Activated CD4-positive, alpha-beta T cell treated with anti-CD3 and anti-CD28 coated beads, Interleukin-2, amount 10 ng/mL, durations not matched to agents 7 days and 5 days (primary cell): ENCODE measurements around the gene RPL22. TPM values are rescaled to one million over a fixed set of nuclear protein-coding genes. Genes with fewer than 3 reads are reported as not detected.

Source experiments
- CTCF ChIA-PET: fragments of 350-600 bp; sonication (Branson Sonifier 250); formaldehyde crosslinking; loops from one replicate; lab custom pipeline; 2021; ENCODE audit warnings: antibody characterized with exemption; lab: Charles Lee
- POLR2A ChIA-PET: fragments of 350-600 bp; sonication (Branson Sonifier 250); formaldehyde crosslinking; loops from one replicate; lab custom pipeline; 2021; ENCODE audit warnings: antibody characterized with exemption; lab: Charles Lee
- DNase-seq: peaks from one replicate; pipeline ENCODE4 v3.0.0-alpha.2; 2020
- H3K27ac Mint-ChIP-seq: one replicate; pipeline ENCODE4 v1.8.0; 2021; ENCODE audit warnings: mild to moderate bottlenecking, moderate library complexity, mixed read lengths
- H3K27me3 Mint-ChIP-seq: one replicate; pipeline ENCODE4 v1.8.0; 2021; ENCODE audit warnings: mixed read lengths
- H3K36me3 Mint-ChIP-seq: one replicate; pipeline ENCODE4 v1.8.0; 2021; ENCODE audit warnings: low read depth, mixed read lengths
- H3K4me1 Mint-ChIP-seq: one replicate; pipeline ENCODE4 v1.8.0; 2021; ENCODE audit warnings: mixed read lengths
- H3K4me3 Mint-ChIP-seq: one replicate; pipeline ENCODE4 v1.8.0; 2021; ENCODE audit warnings: mild to moderate bottlenecking, moderate library complexity, mixed read lengths
- H3K9me3 Mint-ChIP-seq: one replicate; pipeline ENCODE4 v1.8.0; 2021; ENCODE audit warnings: mixed read lengths
- total RNA-seq, 2 experiments: library from RNA; stranded (reverse); gene quantifications; one replicate each; pipeline ENCODE4 v1.2.3, GENCODE V29; 2021

RPL22 gene
- total RNA-seq, 2 experiments from 2014 or later: 328 to 370 TPM

DNA sequence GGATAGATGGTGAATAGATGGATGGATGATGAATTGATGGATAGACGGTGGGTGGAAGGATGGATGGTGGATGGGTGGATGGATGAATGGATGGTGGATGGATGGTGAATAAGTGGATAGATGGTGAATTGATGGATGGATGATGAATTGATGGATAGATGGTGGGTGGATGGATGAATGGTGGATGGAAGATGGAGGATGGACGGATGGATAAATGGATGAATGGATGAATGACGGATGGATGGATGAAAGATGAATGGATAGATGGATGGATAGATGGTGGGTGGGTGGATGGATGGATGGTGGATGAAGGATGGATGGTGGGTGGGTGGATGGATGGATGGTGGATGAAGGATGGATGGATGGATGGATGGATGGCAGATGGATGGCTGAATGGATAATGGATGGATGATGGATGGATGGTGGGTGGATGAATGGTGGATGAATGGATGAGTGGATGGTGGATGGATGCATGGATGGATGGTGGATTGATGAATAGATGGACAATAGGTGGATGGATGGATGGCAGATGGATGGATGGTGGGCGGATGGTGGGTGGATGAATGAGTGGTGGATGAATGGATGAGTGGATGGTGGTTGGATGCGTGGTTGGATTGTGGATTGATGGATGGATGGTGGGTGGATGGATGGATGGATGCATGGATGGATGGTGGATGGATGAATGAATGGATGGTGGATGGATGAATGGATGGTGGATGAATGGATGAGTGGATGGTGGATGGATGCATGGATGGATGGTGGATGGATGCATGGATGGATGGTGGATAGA is 24.6 kb downstream of the RPL22 start:
- Mint-ChIP-seq H3K9me3 (no peaks in the 10 kb centered on the region), H3K4me1 (peaks cover 2% of the 10 kb centered on the region), H3K27me3 (peaks cover 22% of the 10 kb centered on the region), H3K4me3 (no peak overlapping the region), H3K27ac (no peak overlapping the region), H3K36me3 (no peaks in the 10 kb centered on the region)
- CTCF ChIA-PET: no interaction called here
- POLR2A ChIA-PET: no interaction called here
- DNase-seq: no peak

DNA sequence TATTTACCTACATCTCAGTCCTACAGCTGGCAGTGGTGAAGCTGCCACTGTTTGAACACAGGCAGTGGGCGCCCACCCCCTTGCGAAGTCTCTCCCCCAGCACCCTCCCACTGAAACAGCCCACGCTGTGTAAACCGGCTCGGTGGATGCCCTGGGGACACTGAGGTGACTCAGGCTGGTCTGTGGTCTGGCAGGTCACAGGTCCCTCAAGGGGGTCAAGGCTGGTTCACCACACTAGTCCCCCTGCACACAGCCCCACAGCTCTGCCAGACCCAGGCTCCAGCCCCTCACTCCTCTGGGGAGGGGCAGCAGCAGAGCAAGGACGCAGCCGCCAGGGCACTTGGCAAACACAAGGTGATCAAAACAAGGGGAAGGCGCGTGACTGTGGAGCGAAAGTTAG is 26.8 kb downstream of the RPL22 start:
- Mint-ChIP-seq H3K27ac (no peak overlapping the region), H3K4me3 (no peak overlapping the region), H3K27me3 (peaks cover 8% of the 10 kb centered on the region), H3K36me3 (no peaks in the 10 kb centered on the region), H3K9me3 (no peaks in the 10 kb centered on the region), H3K4me1 (no peaks in the 10 kb centered on the region)
- ChIA-PET CTCF (no interaction called here), POLR2A (no interaction called here)
- DNase-seq: no peak

DNA sequence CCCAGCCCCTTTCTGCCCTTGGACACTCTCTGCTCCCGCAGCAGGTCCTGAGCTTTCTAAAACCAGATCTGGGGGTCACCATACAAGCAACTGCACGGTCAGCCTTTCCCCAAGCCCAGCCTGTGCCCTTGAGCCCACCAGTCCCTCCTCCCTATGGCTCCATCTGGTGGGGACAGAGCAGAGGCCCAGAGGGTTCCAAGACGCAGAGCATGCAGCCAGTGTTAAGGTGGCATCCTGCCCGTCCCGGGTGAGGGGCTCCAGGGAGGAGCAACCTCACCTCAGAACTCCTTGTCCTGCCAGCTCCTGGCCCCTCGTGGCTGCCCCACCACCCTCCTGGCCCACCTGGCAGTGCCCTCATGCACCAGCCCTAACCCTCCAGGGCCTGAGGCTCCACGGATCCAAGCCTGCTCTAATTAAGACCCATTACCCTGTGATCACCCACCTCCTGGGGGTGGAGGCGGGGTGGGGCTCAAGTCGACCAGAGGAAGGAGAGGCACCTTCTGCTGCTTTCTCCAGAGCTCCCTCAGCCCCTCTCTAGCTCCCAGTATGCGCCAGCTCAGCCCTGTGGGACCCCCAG is 27.8 kb downstream of the RPL22 start:
- no peak overlapping the region for H3K4me3 Mint-ChIP-seq
- POLR2A ChIA-PET: no interaction called here

DNA sequence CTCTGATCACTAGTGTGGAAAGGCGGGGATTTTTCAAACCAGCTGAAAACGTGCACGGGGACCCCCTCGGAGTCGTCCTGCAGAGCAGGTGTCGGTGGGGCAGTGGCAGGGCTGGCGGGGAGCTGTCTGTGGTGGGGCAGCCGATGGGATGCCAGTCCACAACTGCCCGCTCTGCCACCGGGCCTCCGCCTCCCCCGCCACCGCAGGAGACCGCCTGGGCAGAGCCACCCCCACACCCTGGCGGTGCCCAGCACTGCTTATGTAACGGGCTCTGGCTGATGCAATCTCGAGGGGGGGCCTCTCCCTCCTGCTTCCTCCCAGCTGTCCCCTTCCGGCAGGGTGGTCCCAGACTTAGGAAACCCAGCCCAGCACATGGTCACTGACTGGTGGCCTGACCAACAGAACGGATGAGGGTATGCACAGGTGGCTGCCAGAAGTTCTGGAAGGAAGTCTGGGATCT is 28.6 kb downstream of the RPL22 start:
- H3K27ac Mint-ChIP-seq: no peak overlapping the region
- H3K27me3 Mint-ChIP-seq: no peaks in the 10 kb centered on the region
- ChIA-PET POLR2A (no interaction called here), CTCF (no interaction called here)
- H3K4me1 Mint-ChIP-seq: no peaks in the 10 kb centered on the region
- no peak overlapping the region for H3K4me3 Mint-ChIP-seq
- DNase-seq: no peak
- no peaks in the 10 kb centered on the region for H3K36me3 Mint-ChIP-seq
- no peaks in the 10 kb centered on the region for H3K9me3 Mint-ChIP-seq

More for the DNA sequence above, 27.8 kb downstream of the RPL22 start:
- H3K27ac Mint-ChIP-seq: no peak overlapping the region
- no peaks in the 10 kb centered on the region for H3K9me3 Mint-ChIP-seq
- no peaks in the 10 kb centered on the region for H3K36me3 Mint-ChIP-seq
- no peak for DNase-seq
- no peaks in the 10 kb centered on the region for H3K4me1 Mint-ChIP-seq
- peaks cover 3% of the 10 kb centered on the region for H3K27me3 Mint-ChIP-seq
- CTCF ChIA-PET: no interaction called here

DNA sequence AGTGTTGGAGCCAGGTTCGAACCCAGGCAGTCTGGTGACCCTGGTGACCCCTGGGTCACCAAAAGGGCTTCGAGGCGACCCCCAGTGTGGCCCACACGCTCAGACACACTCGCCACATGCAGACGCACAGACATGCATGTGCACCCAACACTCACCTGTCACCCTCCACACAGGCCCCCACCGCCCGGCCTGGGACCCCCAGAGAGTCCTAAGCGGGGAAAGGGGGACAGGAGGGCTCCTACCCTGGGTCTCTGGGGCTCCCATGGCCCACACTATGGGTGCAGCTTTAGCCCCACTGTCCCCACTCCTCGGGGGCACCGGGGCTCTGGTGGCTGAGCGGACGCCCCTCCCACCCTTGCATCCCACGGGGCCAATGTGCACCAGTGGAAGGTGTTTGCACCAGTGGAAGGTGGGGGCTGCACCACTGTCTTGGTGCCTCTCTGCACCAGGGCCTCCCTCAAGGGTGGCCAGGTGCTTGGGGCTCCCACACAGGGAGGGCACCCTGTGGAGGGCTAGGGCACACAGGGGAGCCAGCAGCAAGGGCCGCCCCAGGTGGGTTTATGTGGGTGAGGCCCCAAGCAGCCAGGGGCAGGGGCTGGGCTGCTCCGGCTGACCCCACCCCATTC is 29.2 kb downstream of the RPL22 start:
- H3K36me3 Mint-ChIP-seq: no peaks in the 10 kb centered on the region
- H3K4me1 Mint-ChIP-seq: no peaks in the 10 kb centered on the region
- no peak overlapping the region for H3K27ac Mint-ChIP-seq
- ChIA-PET POLR2A (no interaction called here), CTCF (no interaction called here)
- H3K4me3 Mint-ChIP-seq: no peak overlapping the region
- no peaks in the 10 kb centered on the region for H3K27me3 Mint-ChIP-seq
- DNase-seq: no peak
- H3K9me3 Mint-ChIP-seq: no peaks in the 10 kb centered on the region

DNA sequence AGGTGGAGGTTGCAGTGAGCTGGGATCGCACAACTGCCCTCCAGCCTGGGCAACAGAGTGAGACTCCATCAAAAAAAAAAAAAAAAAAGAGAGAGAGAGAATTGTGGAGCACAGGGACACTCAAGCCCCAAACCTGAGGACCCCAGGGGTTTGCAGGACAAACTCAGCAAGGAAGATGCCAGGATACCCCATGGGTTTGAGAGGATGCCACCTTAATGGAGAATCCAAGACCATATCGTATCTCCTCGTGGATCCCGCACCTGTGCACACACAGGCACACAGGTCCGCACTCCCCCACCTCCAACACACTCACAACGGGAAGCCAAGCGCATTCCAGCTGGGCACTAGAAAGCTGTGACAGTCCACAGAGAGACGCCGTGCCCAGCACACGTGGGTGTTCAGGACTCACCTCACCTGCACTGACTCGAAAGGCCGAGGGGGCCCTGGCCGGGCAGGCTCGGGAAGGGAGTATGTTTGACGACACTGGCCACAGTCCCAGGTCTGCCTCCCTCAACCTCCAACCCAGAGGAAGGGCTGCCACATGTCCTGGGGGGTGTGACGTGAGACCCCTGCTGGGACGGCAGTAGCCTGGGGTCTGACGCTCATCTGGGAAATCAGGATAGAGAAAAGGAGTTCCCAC is 30.3 kb downstream of the RPL22 start:
- Mint-ChIP-seq H3K27me3 (no peaks in the 10 kb centered on the region), H3K4me1 (no peaks in the 10 kb centered on the region), H3K36me3 (no peaks in the 10 kb centered on the region), H3K4me3 (no peak overlapping the region), H3K9me3 (no peaks in the 10 kb centered on the region), H3K27ac (no peak overlapping the region)
- ChIA-PET POLR2A (no interaction called here), CTCF (no interaction called here)
- no peak for DNase-seq

DNA sequence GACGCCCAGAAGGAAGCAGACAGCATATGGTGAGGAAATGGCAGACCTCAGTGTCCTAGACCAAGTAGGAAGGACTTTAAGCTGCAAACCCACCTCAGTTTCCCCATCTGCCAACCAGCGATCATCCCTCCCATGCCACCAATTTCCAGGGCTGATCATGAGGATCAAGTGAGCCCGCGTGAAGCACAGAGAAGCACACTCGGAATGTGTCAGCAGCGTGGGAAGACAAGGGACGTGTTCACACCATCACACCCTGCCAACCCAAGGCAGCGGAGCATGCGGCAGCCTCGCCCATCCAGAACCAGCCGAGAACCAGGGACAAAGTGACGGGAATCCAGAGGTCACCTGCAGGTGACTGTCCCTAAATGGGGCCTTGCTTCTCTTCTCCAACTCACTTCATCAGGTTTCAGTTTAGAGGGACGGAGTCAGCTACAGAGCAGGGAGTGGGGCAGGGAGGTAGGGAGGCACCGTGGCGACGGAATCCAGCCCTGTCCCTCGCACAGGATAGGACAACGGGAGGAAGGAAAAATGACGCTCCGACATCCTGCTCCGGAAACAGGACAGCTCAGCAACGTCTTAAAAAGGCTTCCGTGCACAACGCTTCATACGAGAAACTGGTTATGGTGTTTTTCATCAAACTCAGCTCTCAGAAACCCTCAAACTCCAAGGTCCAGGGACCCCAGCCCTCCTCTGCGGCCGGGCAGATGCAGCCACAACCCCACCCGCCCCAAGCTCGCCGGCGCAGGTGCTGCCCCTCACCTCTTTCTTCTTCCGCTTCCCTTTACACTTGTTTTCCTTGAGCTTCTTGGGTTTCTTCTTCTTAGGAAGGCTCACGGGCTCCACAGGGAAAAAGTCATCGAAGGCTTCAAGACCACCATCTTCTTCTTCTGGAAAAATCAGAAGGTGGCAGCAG is 31.7 kb downstream of the RPL22 start:
- ChIA-PET POLR2A (no interaction called here), CTCF (interaction anchor here (0.6 kb wide), 1 partner anchor 1255 kb away, joined by 4 read pairs; no protein-coding TSS in a partner anchor)
- no peak overlapping the region for H3K27ac Mint-ChIP-seq
- no peaks in the 10 kb centered on the region for H3K36me3 Mint-ChIP-seq
- H3K4me1 Mint-ChIP-seq: no peaks in the 10 kb centered on the region
- DNase-seq: no peak
- no peak overlapping the region for H3K4me3 Mint-ChIP-seq
- no peaks in the 10 kb centered on the region for H3K27me3 Mint-ChIP-seq
- no peaks in the 10 kb centered on the region for H3K9me3 Mint-ChIP-seq

DNA sequence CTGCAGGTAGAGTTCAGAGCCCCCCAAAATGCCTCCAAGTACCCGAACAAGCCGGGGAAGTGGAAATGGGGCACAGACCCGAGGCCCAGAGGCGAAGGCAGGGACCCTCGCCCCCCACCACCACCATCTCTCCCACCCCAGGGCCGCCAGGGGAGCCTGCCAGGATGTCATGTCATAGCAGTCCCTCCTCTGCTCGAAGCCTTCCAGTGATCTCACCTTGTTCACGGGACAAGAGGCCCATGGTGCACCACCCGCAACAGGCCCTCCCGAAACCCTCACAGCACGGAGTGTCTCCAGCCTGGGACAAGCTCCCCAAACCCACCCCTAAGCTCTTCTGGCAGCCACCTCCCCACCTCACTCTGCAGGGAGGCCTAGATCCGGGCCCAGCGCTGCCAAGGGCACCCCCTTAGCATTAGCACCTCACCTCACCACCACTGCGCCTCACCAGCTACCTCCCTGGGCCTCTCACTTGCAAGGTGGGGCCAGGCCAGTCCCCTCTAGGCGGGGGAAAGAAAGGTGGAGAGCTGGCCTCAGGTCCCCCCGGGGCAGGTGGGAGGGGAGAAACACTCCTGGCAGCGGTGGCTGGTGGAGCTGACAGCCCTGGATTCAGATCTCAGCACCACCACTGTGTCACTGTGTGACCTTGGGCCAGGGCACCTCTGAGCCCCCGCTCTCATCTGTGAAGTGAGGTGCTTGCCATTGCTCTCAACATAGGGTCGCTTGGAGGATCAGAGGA is 32.6 kb downstream of the RPL22 start:
- CTCF ChIA-PET: interaction anchor here (0.6 kb wide), 1 partner anchor 1256 kb away, joined by 4 read pairs; no protein-coding TSS in a partner anchor
- Mint-ChIP-seq H3K27ac (no peak overlapping the region), H3K36me3 (no peaks in the 10 kb centered on the region), H3K27me3 (no peaks in the 10 kb centered on the region), H3K4me1 (no peaks in the 10 kb centered on the region), H3K9me3 (no peaks in the 10 kb centered on the region), H3K4me3 (no peak overlapping the region)
- POLR2A ChIA-PET: no interaction called here
- DNase-seq: no peak

DNA sequence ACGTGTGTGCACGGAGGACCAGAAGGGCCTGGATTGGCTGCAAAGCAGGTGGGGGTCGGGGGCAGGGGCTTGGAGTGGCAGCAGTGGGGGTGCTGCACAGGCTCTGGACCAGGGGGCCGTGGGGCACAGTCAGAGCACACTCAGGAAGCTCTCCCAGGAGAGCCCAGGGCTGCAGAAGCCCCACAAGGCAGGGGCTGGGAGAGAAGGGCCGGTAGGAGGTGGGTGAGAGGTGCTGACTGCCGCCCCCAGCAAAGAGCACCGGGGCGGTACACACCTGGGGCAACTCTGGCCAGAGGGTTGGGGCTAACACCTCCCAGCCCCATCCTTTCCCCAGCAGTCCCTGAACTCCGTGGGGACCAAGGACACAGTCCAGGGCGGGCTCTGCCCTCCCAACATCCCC is 33.2 kb downstream of the RPL22 start:
- Mint-ChIP-seq H3K36me3 (no peaks in the 10 kb centered on the region), H3K27me3 (no peaks in the 10 kb centered on the region), H3K4me3 (no peak overlapping the region), H3K27ac (no peak overlapping the region), H3K9me3 (no peaks in the 10 kb centered on the region), H3K4me1 (no peaks in the 10 kb centered on the region)
- DNase-seq: no peak
- CTCF ChIA-PET: no interaction called here
- POLR2A ChIA-PET: no interaction called here

DNA sequence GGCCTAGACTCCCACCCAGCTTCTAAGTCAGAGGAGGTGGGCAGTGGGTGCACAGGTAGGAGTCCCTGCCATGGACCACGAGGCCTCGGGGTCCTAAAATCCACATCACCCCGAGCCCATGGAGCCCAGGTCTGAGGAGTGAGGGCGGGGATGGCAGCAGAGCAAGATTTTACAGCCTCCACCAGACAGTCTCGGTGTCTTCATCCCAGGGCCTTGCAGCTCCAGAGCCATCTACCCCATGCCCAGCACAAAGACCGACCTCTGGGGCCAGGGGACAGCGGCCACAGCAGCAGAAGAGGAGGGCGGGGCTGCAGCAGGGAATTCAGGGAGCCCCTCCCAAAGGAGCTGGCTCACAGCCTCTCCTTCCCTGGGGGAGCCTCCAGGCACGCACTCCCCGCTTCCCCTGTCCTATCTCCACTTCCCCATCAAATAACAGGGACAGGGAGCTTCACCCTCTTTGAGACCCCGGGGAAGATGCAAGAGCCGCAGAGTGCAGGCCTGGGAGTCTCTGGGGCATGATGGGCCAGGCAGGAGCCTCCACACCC is 33.9 kb downstream of the RPL22 start:
- H3K9me3 Mint-ChIP-seq: no peaks in the 10 kb centered on the region
- no peak overlapping the region for H3K27ac Mint-ChIP-seq
- no peak for DNase-seq
- CTCF ChIA-PET: interaction anchor here (0.6 kb wide), 1 partner anchor 174 kb away, joined by 3 read pairs; no protein-coding TSS in a partner anchor
- POLR2A ChIA-PET: no interaction called here
- H3K4me3 Mint-ChIP-seq: no peak overlapping the region
- no peaks in the 10 kb centered on the region for H3K4me1 Mint-ChIP-seq
- peaks cover 4% of the 10 kb centered on the region for H3K27me3 Mint-ChIP-seq
- no peaks in the 10 kb centered on the region for H3K36me3 Mint-ChIP-seq

DNA sequence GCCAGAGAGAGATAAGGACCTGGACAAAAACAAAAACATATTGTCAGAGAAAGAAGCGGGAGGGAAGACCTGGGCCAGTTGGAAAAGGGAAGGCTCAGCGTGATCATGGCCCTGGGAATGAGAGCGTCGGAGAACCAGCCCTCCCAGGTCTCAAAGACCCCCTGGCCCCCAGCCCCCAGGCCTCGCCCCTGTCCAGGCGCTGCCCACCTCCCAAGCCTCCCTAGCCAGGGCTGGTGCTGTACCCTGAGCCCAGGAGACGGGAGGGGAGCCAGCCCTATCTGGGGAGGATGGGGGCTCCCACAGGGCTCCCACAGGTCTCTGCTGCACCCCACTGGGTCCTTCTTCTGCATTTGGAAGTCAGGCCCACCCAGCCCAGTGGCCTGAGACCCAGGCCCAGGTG is 34.4 kb downstream of the RPL22 start:
- H3K4me1 Mint-ChIP-seq: no peaks in the 10 kb centered on the region
- ChIA-PET CTCF (interaction anchor here (0.6 kb wide), 1 partner anchor 175 kb away, joined by 3 read pairs; no protein-coding TSS in a partner anchor), POLR2A (no interaction called here)
- no peak for DNase-seq
- no peaks in the 10 kb centered on the region for H3K9me3 Mint-ChIP-seq
- no peak overlapping the region for H3K4me3 Mint-ChIP-seq
- H3K36me3 Mint-ChIP-seq: no peaks in the 10 kb centered on the region
- peaks cover 4% of the 10 kb centered on the region for H3K27me3 Mint-ChIP-seq
- no peak overlapping the region for H3K27ac Mint-ChIP-seq
